Measurements from ENCODE around the gene EXOSC10. TPM values are rescaled to one million over a fixed set of nuclear protein-coding genes. Genes with fewer than 3 reads are reported as not detected.

The EXOSC10 gene
- total RNA-seq, 4 donors from 2014 or later: 32.4 to 98.1 (median 59.9) TPM

- intact Hi-C loops (cut with DNase I; ENCODE audit: low total_unique reads): no loop called here
- Histone ChIP-seq H3K36me3 (no peaks in the 10 kb centered on the region), H3K4me1 (no peaks in the 10 kb centered on the region), H3K9me3 (no peaks in the 10 kb centered on the region), H3K27me3 (no peaks in the 10 kb centered on the region), H3K27ac (no peak overlapping the region), H3K4me3 (no peak overlapping the region)
- no peak for DNase-seq
- TF ChIP-seq CTCF (IDR thresholded peaks at IDR 0.05) (no peak), POLR2A (IDR thresholded peaks at IDR 0.05) (no peak)
Measured at GRCh38 chr1:11126569-11126968, 26.9 kb upstream of the EXOSC10 start.

GRCh38 chr1:11125931-11126330 lies 26.3 kb upstream of the EXOSC10 start:
- Histone ChIP-seq H3K9me3 (no peaks in the 10 kb centered on the region), H3K4me1 (no peaks in the 10 kb centered on the region), H3K4me3 (no peak overlapping the region), H3K27ac (no peak overlapping the region), H3K27me3 (no peaks in the 10 kb centered on the region), H3K36me3 (no peaks in the 10 kb centered on the region)
- intact Hi-C loops (cut with DNase I; ENCODE audit: low total_unique reads): no loop called here
- no peak for DNase-seq
- no peak for TF ChIP-seq CTCF (IDR thresholded peaks at IDR 0.05)
- TF ChIP-seq POLR2A (IDR thresholded peaks at IDR 0.05): no peak

- no peak for DNase-seq
Measured at GRCh38 chr1:11124965-11125364, 25.3 kb upstream of the EXOSC10 start.

GRCh38 chr1:11116318-11116717 lies 16.6 kb upstream of the EXOSC10 start:
- H3K36me3 ChIP-seq: no peaks in the 10 kb centered on the region
- intact Hi-C loops (cut with DNase I; ENCODE audit: low total_unique reads): no loop called here

More at GRCh38 chr1:11124965-11125364, 25.3 kb upstream of the EXOSC10 start:
- Histone ChIP-seq H3K36me3 (no peaks in the 10 kb centered on the region), H3K9me3 (no peaks in the 10 kb centered on the region), H3K4me1 (no peaks in the 10 kb centered on the region), H3K4me3 (no peak overlapping the region), H3K27me3 (no peaks in the 10 kb centered on the region), H3K27ac (no peak overlapping the region)
- intact Hi-C loops (cut with DNase I; ENCODE audit: low total_unique reads): no loop called here
- no peak for TF ChIP-seq POLR2A (IDR thresholded peaks at IDR 0.05)
- no peak for TF ChIP-seq CTCF (IDR thresholded peaks at IDR 0.05)

GRCh38 chr1:11114966-11115365 lies 15.3 kb upstream of the EXOSC10 start:
- Histone ChIP-seq H3K4me1 (no peaks in the 10 kb centered on the region), H3K36me3 (no peaks in the 10 kb centered on the region), H3K27ac (no peak overlapping the region), H3K4me3 (no peak overlapping the region), H3K27me3 (no peaks in the 10 kb centered on the region), H3K9me3 (no peaks in the 10 kb centered on the region)
- TF ChIP-seq CTCF (IDR thresholded peaks at IDR 0.05) (no peak), POLR2A (IDR thresholded peaks at IDR 0.05) (no peak)
- intact Hi-C loops (cut with DNase I; ENCODE audit: low total_unique reads): no loop called here
- no peak for DNase-seq

More at GRCh38 chr1:11116318-11116717, 16.6 kb upstream of the EXOSC10 start:
- Histone ChIP-seq H3K4me1 (no peaks in the 10 kb centered on the region), H3K4me3 (no peak overlapping the region), H3K9me3 (no peaks in the 10 kb centered on the region), H3K27ac (no peak overlapping the region), H3K27me3 (no peaks in the 10 kb centered on the region)
- no peak for DNase-seq
- TF ChIP-seq CTCF (IDR thresholded peaks at IDR 0.05) (no peak), POLR2A (IDR thresholded peaks at IDR 0.05) (no peak)

Data from uterus (tissue), 4 donors.